WTC11 (cell line): ENCODE data around the gene RXRB. TPM values are rescaled to one million over a fixed set of nuclear protein-coding genes. Genes with fewer than 3 reads are reported as not detected.

Experiments used
- ATAC-seq: fragments of 200-7000 bp; cut with Tn5 transposase; 2 replicates; pipeline ENCODE4 v1.10.0; 2021; ENCODE audit warnings: mild to moderate bottlenecking, moderate library complexity
- CTCF ChIA-PET: fragments of 300-600 bp; sonication (Branson Sonifier 250); formaldehyde crosslinking; loops from one replicate; lab custom pipeline; 2021; ENCODE audit warnings: antibody characterized with exemption; lab: Charles Lee
- POLR2A ChIA-PET: fragments of 350-600 bp; sonication (Branson Sonifier 250); formaldehyde crosslinking; loops from one replicate; lab custom pipeline; 2021; ENCODE audit warnings: antibody characterized with exemption; lab: Charles Lee
- DNase-seq: peaks from one replicate; pipeline ENCODE4 v3.0.0; 2021; ENCODE audit warnings: low spot score
- H3K27ac Mint-ChIP-seq: 2 replicates; pipeline ENCODE4 v1.8.0; 2021; ENCODE audit warnings: mixed read lengths
- H3K27me3 Mint-ChIP-seq: 2 replicates; pipeline ENCODE4 v1.8.0; 2021; ENCODE audit warnings: low read depth, mild to moderate bottlenecking, moderate library complexity, mixed read lengths
- H3K36me3 Mint-ChIP-seq: 2 replicates; pipeline ENCODE4 v1.8.0; 2021; ENCODE audit warnings: mixed read lengths
- H3K4me1 Mint-ChIP-seq: 2 replicates; pipeline ENCODE4 v1.8.0; 2022; ENCODE audit warnings: mixed read lengths
- H3K4me3 Mint-ChIP-seq: 2 replicates; pipeline ENCODE4 v1.8.0; 2021; ENCODE audit warnings: mild to moderate bottlenecking, moderate library complexity, mixed read lengths
- H3K9me3 Mint-ChIP-seq: 2 replicates; pipeline ENCODE4 v1.8.0; 2021; ENCODE audit warnings: mixed read lengths
- ATF6 ChIP-seq: sonication (generic); formaldehyde crosslinking; IDR thresholded peaks from 2 replicates; pipeline ENCODE4 v1.8.1; 2023; ENCODE audit warnings: mild to moderate bottlenecking, missing genetic modification reagents
- ESRRA ChIP-seq: sonication (generic); formaldehyde crosslinking; IDR thresholded peaks from 2 replicates; pipeline ENCODE4 v1.8.1; 2022; ENCODE audit warnings: mild to moderate bottlenecking, missing genetic modification reagents, borderline replicate concordance
- MXD4 ChIP-seq: fragments of 250-450 bp; sonication (Bioruptor Pico); IDR thresholded peaks from 2 replicates; pipeline ENCODE4 v1.8.0; 2021; ENCODE audit warnings: mild to moderate bottlenecking, moderate library complexity, borderline replicate concordance
- STAT6 ChIP-seq: sonication (generic); formaldehyde crosslinking; conservative IDR thresholded peaks from 2 replicates; pipeline ENCODE4 v1.8.1; 2023; ENCODE audit warnings: mild to moderate bottlenecking, low read depth, missing genetic modification reagents, moderate library complexity
- ZSCAN18 ChIP-seq: fragments of 250-450 bp; sonication (Bioruptor Pico); IDR thresholded peaks from 2 replicates; pipeline ENCODE4 v2.1.2; 2022; ENCODE audit warnings: mild to moderate bottlenecking, moderate library complexity
- total RNA-seq: library from RNA; stranded (reverse); gene quantifications from 3 replicates; pipeline ENCODE4 v1.2.3, GENCODE V29; 2021
- TF ChIP-seq, protein P1 (sequence below): sonication (generic); formaldehyde crosslinking; IDR thresholded peaks from 2 replicates; pipeline ENCODE4 v1.8.0; 2023; ENCODE audit warnings: mild to moderate bottlenecking, missing genetic modification reagents
- TF ChIP-seq, protein P2 (sequence below): sonication (generic); formaldehyde crosslinking; IDR thresholded peaks from 2 replicates; pipeline ENCODE4 v1.8.0; 2022; ENCODE audit warnings: mild to moderate bottlenecking, missing genetic modification reagents

RXRB gene
- total RNA-seq, 1 experiment from 2014 or later = 24.5 TPM

DNA sequence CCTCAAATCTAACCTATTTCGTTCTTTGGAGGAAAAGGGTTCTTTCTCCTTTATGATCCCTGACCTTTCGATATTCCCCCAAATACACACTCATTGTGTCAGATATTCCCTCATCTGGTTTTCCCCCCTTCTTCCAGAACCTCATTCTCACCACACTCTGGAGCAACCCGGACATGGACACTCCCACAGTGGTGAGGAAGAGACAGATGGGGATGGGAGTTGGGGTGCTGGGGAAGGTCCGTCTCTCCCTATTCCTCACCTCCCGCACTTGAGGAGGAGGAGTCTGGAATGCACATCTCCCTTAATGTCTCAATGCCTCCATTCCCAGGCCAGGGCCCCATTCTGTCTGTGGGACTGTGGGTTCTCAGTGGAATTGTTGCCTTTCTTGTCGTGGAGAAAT is 1.5 kb upstream of the RXRB start:
- no peak for DNase-seq
- H3K4me3 Mint-ChIP-seq = peak overlapping the region; percentile 97
- CTCF ChIA-PET = no interaction called here
- TF ChIP-seq, protein P1, sequence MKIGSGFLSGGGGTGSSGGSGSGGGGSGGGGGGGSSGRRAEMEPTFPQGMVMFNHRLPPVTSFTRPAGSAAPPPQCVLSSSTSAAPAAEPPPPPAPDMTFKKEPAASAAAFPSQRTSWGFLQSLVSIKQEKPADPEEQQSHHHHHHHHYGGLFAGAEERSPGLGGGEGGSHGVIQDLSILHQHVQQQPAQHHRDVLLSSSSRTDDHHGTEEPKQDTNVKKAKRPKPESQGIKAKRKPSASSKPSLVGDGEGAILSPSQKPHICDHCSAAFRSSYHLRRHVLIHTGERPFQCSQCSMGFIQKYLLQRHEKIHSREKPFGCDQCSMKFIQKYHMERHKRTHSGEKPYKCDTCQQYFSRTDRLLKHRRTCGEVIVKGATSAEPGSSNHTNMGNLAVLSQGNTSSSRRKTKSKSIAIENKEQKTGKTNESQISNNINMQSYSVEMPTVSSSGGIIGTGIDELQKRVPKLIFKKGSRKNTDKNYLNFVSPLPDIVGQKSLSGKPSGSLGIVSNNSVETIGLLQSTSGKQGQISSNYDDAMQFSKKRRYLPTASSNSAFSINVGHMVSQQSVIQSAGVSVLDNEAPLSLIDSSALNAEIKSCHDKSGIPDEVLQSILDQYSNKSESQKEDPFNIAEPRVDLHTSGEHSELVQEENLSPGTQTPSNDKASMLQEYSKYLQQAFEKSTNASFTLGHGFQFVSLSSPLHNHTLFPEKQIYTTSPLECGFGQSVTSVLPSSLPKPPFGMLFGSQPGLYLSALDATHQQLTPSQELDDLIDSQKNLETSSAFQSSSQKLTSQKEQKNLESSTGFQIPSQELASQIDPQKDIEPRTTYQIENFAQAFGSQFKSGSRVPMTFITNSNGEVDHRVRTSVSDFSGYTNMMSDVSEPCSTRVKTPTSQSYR (CRISPR knock-in tag) = no peak
- TF ChIP-seq, all 79 proteins: peak for 0
- POLR2A ChIA-PET = no interaction called here
- Mint-ChIP-seq H3K27ac (peak overlapping the region; percentile 99), H3K36me3 (peaks cover 27% of the 10 kb centered on the region), H3K9me3 (no peaks in the 10 kb centered on the region), H3K4me1 (peaks cover 63% of the 10 kb centered on the region), H3K27me3 (peaks cover 18% of the 10 kb centered on the region)
- ATAC-seq = no peak

DNA sequence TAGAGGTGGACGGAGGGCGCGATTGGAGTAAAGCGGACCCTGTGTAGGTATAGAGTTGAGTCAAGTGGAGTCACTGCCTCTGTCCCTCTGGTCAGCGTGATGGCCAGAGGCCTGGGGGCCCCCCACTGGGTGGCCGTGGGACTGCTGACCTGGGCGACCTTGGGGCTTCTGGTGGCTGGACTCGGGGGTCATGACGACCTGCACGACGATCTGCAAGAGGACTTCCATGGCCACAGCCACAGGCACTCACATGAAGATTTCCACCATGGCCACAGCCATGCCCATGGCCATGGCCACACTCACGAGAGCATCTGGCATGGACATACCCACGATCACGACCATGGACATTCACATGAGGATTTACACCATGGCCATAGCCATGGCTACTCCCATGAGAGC is 681 bp upstream of the RXRB start:
- POLR2A ChIA-PET = no interaction called here
- CTCF ChIA-PET = no interaction called here

More for the DNA sequence above, 681 bp upstream of the RXRB start:
- H3K27ac Mint-ChIP-seq = peak overlapping the region; percentile 99
- H3K4me3 Mint-ChIP-seq = peak overlapping the region; percentile 97
- H3K9me3 Mint-ChIP-seq = no peaks in the 10 kb centered on the region
- DNase-seq (no peak), ATAC-seq (no peak)
- H3K4me1 Mint-ChIP-seq = peaks cover 60% of the 10 kb centered on the region
- peaks cover 10% of the 10 kb centered on the region for H3K27me3 Mint-ChIP-seq
- H3K36me3 Mint-ChIP-seq = peaks cover 28% of the 10 kb centered on the region
- TF ChIP-seq, protein P2, sequence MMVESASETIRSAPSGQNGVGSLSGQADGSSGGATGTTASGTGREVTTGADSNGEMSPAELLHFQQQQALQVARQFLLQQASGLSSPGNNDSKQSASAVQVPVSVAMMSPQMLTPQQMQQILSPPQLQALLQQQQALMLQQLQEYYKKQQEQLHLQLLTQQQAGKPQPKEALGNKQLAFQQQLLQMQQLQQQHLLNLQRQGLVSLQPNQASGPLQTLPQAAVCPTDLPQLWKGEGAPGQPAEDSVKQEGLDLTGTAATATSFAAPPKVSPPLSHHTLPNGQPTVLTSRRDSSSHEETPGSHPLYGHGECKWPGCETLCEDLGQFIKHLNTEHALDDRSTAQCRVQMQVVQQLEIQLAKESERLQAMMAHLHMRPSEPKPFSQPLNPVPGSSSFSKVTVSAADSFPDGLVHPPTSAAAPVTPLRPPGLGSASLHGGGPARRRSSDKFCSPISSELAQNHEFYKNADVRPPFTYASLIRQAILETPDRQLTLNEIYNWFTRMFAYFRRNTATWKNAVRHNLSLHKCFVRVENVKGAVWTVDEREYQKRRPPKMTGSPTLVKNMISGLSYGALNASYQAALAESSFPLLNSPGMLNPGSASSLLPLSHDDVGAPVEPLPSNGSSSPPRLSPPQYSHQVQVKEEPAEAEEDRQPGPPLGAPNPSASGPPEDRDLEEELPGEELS (CRISPR knock-in tag) = no peak
- TF ChIP-seq ATF6 (no peak), STAT6 (CRISPR knock-in tag) (no peak), MXD4 (CRISPR knock-in tag) (no peak), ESRRA (CRISPR knock-in tag) (0 out of 2 replicates have a peak, but pooled peaks have one; percentile 30), ZSCAN18 (no peak)
